LHCN-M2 (cell line): Measurements from ENCODE around the gene VAV2. TPM values are rescaled to one million over a fixed set of nuclear protein-coding genes. Genes with fewer than 3 reads are reported as not detected.

ENCODE experiments used
- DNase-seq: peaks from one replicate; pipeline ENCODE4 v3.0.0-alpha.2; 2012; ENCODE audit warnings: low read depth
- total RNA-seq: library from RNA; depleted of rRNA; stranded (reverse); fragments of >200 nt; gene quantifications from 2 replicates; pipeline ENCODE4 v1.2.3, GENCODE V29; 2014

VAV2 gene
- total RNA-seq, 1 experiment from 2014 or later, result 13.0 TPM

DNA sequence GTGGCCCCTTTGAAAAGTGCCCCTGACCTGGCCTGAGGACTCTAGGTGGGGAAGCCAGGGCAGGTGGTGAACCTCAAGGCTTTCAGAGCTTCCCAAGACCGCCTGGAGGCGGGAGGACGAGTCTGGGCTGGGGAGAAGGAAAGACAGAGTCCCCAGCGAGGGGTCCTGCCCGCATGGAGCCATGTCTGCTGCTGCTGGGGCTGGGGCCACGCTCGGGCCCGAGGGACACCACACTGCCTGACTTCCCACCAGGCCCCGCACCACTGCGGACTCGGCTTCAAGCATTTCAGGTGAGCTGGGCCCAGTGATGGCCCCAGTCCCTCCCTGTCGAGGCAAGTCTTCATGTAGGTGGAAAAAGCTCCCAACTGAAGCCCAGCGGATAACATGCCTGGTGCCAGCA is 191.9 kb downstream of the VAV2 start:
- DNase-seq, result no peak

DNA sequence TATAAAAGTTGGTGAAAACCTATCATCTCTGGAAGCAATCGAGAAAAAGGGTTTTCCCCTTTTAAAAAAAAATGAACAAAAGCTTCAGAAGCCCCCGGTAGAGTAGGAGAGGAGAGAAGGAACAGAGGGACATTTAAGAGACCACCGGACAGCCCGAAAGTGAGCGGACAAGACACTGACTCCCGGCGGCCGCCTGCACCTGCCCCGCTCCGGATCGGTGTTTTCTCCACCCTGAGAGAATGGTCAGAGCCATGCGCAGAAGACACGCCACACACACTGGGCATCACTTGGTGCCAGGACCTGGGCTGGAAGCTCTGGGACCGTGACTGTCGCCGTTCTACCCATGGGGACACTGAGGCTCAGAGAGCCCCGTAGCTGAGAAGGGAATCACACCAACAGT is 192.4 kb downstream of the VAV2 start:
- DNase-seq, result no peak

DNA sequence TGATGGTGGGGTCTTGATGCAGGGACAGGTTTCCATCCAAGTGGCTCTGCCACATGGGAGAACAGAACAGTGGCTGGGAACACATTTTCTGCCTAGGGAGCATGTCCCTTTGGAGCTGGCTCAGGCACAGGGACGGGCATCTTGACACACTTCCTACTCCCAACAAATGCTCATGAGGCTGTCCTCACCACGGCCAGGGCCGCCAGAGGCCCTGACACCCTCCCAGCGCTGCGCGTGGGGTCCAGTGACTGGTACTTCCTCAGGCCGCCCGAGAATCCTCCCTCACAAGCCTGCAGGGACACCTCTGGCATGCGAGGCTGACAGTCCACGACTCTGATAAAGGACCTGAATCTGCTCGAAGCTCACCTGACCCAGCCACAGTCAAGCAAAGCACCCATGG is 193.0 kb downstream of the VAV2 start:
- no peak for DNase-seq

DNA sequence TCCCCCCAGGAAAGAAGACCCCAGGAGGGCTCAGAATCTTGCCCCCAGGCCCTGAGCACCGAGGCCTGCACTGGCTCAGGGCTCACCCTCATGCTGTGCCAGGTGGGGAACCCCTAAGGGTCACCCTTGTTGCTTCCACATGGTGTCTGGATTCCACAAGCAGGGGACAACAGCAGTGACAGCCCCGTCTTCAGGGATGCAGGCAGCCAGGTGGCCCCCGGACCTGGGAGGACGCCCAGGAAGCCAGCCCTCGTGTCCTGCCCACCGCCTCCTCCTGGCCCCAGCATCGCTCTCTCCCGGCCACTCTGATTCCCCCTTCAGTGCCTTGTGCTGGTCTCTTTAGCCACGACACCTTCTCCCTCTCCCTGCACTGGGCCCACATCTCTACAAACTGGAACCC is 194.0 kb downstream of the VAV2 start:
- DNase-seq, result no peak

DNA sequence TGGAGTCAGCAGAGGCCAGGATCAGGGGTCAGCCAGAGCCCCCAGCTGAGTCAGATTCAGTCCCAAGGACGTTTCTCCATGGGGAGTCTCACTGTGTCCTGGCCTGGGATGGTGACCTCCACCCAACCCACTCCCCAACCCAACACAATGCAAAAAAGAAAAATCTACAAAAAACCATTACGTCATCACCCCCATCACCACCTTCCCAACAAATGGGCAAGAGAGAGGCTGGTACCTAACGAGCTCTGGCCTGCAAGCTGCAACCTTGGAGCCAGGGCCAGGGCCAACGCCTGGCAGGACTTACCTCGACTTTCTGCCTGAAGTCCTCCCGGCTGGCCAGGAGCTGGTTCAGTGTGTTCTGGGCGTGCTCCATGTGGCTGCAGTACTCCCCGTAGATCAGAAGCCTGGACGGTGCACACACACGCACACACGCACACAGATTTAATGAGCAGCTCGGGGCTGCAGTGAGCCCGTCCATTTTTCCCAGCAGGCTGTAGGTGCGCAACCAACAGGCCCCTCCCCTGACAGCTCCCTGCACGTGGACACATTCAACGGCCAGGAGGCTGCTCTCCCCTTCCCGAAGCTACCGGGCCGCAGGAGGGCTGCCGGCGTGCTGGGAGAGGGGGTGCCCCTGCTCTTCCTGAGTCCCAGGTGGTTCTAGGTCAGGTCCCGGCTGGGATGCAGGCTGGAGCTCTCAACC is 194.6 kb downstream of the VAV2 start:
- no peak for DNase-seq

DNA sequence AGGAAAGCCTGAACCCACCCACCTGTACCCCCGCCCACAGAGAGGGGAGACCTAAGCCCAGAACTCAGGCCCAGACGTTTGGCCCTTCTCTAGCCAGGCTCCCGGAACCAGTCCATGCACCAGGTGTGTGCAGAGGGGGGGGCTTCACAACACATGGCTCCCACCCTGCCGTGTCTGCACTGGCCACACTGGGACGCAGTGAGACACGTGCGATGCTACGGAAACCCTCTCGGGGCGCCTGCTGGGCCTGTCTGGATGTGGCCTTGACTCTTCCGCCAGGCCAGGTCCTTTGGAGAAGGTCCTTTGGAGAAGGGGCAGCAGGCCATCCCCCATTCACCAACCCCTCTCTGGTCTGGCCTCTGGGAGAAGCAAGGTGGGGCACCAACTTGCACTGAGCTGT is 195.6 kb downstream of the VAV2 start:
- no peak for DNase-seq

DNA sequence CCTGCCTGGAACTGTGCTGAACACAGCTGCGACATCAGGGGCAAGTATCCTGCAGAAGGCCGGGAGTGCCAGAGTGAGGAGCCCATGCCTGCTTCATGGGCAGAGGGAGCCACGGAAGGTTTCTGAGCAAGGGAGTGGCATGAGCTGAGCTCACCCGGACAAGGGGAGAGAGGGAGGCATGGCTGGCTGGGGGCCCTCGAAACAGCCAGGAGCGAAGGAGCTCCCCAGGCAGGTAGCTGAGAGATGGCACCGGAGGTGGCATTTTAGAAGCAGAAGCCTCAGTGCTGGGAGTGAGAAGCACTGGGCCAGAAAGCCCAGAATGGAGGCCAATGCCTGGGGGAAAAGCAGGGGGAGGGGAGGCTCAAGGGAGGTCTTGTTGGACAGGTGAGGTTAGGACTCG is 197.1 kb downstream of the VAV2 start:
- DNase-seq, result no peak

DNA sequence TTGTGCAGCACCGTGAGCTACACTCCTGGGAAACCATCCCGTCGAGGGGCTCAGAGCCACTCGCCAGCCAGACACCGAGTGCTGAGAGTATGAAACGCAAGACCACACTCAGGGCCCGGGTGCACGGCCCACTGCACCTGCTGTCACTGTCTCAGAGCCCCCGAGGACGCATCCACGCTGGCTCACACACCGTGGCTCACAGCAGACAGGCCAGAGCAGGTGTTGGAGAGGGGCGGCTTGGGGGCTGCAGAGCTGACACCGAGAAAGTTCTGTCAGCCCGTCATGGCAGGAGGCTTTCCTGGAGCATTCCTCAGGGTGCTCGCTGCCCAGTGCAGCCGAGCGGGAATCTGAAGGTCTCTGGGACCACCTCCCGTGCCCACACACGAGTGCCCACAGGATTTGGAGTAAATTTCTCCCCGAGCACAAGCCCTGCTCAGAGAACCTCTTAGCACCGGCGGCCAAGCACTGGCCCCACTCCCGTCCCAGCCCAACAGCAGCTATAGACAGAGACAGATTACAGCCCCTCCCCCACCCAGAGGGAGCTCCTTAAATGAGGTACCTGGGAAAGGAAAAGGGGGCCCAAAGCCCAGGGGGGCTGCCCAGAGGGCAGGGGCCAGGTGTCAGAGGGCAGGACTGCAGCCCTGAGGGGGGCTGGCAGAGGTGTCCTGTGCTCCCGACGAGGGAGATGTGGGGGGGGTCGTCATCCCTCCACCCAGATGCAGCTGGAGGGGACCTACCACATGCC is 197.9 kb downstream of the VAV2 start:
- no peak for DNase-seq

DNA sequence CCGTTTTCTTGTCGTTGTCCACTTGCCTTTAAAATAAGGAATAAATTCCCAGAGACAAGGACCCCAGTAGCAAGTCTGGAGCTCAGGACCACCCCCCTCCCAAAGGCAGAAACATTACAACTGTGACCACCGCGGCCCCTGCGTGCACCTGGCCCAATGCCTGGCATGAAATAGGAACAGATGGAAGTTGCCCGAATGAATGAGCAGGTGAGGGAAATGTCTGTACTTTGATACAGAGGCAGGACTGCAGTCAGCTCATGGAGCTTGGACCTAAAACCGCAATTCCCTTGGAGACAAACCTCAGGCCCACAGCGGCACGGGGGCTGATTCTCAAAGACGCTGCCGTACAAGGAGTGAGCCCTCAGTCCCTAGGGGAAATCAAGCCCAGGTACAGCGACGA is 198.7 kb downstream of the VAV2 start:
- DNase-seq, result no peak

DNA sequence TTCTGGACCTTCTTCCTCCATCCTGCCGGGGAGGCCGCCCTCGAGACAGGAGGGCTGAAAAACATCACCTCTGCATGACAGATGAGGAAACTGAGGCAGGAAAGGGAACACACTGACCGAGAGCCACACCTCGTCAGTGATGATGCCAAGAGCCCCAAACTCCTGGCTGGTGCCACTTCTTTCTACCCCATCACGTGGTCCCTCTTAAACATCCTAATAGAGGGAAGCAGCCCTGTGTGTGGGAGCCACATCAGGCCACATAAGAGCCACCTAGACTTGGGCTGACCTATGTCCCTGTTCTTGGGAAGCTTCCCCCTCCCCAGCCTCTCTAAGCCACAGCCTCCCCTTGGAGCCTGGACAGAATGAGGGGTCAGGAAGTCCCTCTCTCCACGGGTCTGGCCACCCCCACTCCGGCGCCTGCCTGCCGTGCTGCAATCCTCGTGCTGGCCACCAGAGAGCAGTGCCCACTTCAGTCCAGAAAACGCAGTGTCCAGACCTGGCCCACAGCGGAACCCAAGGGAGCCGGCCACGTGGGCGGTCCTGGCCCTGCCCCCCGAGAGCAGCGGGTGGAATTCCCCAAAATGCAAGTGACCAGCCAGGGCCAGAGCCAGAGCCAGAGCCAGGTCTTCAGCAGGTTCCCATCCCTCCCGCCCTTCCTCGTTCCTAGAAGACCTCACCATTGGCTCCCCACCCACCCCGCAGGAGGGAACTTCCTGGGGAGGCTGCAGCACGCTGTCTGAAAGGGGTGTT is 199.2 kb downstream of the VAV2 start:
- DNase-seq, result peak; percentile 53

DNA sequence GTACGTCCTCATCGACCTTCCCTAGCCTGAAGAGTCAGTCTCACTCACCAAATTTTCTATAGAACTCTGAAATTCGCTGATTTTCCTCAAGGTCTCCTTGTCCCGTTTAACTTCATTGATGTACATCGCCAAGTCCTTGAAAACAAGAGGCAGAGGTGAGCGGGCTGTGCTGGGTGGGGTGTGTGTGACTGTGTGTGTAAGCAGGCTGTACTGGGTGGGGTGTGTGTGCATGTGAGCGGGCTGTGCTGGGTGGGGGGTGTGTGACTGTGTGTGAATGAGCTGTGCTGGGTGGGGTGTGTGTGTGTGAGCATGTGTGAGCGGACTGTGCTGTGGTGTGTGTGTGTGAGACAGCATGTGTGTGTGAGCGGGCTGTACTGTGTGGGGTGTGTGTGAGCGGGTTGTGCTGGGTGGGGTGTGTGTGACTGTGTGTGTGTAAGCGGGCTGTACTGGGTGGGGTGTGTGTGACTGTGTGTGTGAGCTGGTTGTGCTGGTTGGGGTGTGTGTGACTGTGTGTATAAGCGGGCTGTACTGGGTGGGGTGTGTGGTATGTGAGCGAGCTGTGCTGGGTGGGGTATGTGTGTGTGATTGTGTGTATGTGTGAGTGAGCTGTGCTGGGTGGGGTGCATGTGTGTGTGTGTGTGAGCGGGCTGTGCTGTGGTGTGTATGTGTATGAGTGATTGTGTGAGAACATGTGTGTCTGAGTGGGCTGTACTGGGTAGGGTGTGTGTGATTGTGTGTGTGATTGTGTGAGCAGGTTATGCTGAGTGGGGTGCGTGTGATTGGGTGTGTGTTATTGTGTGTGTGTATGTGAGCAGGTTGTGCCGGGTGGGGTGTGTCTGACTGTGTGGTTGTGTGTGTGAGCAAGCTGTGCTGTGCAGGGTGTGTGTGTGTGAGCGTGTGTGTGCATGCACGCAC is 200.1 kb downstream of the VAV2 start:
- no peak for DNase-seq

DNA sequence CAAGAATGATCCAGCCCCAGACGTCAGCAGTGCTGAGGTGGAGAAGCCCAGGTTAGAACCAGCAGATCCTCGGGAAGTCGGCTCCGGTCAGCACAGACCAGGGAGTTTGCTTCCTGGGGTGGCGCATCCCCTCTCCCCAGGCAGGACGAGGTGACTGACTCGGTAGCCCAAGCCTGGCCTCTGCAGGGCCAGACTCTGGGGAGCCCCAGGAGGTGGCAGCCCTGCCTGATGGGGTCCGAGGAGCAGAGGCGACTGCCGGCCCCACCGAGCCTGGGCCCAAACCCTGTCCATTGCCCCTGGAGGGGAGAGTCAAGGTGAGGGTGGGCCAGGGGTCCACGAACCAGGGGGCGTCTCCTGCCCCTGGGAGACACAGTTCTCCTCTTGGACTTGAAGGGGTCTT is 201.1 kb downstream of the VAV2 start:
- no peak for DNase-seq

DNA sequence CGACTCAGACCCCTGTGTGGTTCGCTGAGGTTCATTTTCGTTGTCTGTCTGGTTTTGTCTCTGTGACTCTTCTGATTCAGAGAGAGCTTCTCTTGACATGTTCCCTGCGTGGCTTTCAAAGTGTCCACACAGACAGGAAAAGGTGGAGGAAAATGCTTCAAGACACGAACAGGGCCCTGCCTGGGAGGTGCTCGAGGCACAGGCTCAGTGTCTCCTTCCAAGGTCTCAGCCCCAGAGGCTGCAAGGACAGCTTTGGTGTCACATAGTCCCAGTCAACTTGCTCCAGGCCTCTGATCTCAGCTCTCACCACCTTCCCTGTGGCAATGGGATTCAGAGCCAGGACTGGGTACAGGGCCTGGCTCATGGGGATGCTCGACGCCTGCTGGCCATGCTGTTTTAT is 202.3 kb downstream of the VAV2 start:
- no peak for DNase-seq

DNA sequence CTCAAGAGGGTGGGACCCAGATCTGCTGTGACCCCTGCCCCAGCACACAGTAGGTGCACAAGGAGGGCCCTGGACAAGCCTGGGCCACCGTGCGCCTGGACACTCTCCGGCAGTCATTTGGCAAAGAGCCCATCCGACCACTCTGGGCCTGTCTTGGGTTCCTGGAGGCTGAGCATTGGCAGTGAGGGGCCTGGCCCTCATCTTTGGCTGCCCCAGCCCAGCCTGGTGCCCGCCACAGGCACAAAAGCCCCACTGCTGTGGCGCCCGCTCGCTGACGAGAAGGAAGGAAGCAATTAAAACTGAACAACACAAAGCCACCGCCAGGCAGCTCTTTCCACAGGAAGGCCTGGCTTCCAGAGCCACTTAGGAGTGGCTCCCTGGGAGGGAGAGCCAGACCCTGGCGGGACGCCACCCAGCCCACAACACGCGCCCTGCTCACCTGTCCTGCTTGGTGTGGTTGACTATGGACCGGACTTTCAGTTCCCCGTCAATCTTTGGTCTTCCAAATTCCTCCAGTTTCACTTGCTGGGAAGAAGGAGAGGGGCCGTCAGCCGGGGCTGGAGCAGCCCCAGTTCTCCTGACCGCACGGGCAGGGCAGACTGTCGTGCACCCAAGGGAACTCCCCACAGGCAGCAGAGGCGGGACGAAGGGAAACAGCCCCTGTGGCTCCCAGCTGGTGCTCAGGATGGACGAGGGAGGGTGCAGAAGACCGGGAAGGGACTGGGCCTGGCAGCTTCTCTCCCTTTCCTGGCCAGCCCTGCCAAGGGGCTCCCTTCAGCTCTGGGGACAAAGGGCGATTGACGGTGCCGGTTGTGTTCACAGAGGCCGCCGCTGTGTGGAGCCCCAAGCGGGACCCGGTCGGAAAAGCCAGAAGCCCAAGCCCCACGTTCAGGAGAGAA is 203.1 kb downstream of the VAV2 start:
- DNase-seq, result no peak

DNA sequence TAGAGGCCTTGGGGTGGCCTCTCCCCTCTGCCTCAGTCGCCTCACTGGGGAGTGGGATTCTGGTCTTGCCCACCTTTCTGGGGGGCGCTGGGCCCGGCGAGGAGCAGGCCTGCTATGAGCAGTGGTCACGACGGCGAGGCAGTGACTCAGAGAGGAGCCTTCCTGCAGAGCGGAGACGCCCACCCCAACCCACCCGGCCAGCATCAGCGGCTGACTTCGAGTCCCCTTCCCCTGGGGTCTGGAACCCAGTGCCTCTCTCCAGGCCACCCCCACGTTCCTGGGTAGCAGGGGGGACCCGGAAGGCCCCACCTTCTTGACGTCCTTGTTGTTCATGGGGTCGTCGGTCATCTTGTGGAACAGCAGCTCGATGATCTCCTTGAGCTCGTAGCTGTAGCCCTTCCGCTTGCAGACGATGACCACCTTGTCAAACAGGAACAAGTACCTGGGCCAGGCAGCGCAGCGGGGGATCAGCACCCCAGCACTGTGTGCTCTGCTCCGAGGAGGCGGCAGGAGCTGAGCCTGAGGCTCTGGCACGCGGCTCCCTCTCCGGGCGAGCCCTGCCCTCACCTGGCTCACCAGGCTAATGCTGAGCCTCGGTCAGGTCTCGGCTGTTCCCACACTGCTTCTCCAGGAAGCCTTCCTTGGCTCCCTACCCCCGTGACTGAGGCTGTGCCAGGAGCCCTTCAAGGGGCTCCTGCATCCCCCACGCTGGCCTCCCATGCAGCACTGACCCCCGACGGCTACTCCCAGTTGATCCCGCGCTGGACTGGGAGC is 203.9 kb downstream of the VAV2 start:
- DNase-seq, result no peak

DNA sequence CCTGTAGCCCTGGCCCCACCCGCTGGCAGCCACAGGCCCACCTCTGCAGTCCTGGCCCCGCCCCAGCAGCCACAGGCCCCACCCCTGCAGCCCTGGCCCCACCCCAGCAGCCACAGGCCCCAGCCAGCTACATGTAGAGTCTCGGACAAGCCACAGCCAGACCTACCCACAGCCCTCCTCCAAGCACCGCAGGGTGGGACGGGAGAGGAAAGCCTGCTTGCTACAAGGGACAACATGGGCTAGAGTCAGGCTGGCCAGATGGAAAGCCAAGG is 204.4 kb downstream of the VAV2 start:
- no peak for DNase-seq

DNA sequence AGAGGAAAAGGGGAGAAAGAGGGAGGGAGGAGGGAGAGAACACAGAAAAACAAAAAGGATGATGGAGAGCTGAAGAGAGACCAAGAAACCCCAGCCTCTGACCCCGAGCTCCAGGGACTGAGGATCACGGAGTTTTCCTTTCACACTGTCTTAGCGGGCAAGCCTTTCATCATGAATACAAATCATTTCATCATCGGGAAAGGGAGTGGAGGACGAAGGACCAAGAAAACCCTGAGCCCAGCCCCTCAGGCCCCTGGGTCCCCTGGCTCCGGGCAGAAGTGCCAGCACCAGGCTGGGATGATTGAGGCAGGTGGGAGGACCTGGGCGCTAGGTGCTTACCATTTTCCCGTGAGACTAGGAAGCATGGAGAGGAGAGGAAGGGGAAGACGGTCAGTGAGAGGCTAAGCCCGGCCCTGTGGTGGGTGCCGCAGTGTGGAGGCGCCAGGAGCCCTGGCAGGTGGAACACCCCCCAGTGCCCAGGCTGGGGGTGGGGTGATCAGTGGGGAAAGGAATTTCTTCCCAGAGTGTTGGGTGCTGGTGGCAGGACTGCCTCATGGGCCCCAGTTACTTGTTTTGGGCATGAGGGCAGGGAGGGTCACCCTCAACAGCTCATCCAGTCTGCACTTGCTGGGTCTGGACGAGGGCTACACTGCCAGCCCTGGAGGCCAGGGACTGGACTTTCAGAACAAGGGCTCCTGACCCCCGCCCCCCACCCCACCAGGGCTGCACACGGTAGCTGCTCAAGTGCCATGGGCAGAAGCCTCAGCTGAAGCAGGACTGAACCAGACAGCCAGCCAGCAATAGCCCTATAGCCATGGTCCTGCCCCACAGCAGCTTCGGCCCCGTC is 205.0 kb downstream of the VAV2 start:
- DNase-seq, result no peak

DNA sequence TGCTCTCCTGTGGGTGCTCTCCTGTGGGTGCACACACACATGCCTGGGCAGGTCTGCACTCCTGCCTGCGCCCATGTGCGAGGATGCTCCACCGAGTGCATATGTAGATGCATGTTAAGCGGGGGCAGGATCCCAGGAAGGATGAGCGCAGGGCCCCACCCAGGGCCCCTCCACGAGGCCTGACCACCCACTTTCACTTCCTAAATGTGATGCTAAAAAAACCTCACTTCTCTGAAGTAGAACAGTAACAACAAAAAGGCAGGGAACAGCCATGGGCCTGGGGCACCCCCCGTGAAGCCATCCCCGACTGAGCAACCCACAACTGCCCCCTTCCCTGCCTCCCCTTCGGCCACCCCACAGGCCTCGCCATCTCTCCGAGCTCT is 205.8 kb downstream of the VAV2 start:
- no peak for DNase-seq

DNA sequence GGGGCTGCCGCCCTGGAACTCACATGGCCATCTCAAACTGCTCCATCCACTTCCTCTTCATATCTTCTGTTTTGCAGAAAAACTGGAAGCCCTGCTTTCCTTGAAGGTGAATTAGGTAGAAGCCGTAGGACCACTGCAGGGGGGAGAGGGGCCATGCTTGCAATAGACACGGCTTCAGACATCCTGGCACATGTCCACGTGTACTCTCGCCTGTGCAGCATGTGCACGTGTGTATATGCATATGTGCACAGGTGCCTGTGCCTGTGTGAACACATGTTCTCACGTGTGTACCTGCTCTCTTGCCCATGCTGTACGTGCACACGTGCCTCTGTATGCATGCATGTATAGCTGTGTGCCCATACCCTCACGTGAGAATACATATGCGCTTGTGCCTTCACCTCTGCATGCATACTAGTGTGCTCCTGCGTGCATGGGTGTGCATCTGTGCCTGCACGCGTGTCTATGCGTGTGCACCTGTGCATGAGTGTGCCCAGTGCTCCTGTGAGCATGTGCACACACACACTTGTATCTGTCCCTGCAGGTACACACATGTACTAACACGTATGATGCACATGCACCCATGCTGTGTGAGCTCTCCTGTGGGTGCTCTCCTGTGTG is 206.3 kb downstream of the VAV2 start:
- DNase-seq, result no peak
